A549 treated with DMSO at 1 μM for 4 hours (cell line): ENCODE data around the gene TPH1. TPM values are rescaled to one million over a fixed set of nuclear protein-coding genes. Genes with fewer than 3 reads are reported as not detected.

ENCODE experiments used
- total RNA-seq: library from RNA; stranded (reverse); fragments of 200-300 nt; extraction: Qiagen RNA extraction; gene quantifications from 5 replicates; pipeline ENCODE4 v1.2.3, GENCODE V29; 2022; ENCODE audit warnings: low read depth

The TPH1 gene
- 0.02 to 0.07 TPM (median 0.03 TPM) in 4 of 5 replicates, not detected in the other for total RNA-seq

GRCh38 chr11:18046116-18046777, at the start of gene TPH1:
TSS of gene TPH1 (minus strand) at chr11:18046269. CDS start at chr11:18040762, 5,507 bp downstream.

DNA sequence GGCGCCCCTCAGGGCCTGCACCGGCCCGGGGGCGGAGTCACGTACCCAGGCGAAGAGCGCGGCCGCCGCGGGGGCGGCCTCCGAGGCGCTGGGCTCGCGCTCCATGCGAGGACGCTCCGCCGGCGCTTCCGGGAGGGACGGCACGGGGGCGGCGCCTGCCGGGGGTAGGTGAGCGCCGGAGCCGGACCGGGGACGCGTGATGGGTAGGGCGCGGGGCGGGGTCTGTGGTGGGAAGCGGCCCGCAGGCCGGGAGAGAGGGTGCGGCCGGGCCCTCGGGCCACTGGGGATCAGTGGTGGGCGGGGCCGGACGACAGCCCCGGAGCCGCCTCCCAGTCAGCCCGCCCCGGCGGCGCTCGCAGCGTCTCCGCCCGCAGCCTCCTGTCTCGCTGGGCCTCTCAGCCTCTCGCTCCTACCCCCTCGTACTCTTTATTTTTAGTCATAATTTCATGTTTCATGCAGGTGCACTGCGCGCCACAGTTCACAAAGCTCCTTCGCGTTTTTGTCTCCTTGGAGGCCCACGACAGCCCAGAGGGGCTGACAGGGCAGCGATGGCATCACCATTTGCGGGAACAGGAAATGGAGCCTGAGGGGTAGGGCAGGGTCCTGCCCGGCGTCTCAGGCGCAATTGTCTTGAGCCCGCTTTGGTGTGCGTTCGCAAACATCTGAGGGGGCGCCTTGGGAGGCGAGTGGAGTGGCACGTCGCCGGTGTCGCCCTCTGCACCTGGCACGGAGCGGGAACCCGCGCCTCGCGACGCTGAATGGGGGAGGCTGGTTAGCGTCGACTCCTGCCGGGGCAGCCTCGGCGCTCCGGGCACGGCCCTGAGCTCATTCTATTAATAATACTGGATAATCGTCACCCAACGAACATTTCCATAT, 32.9 kb downstream of the TPH1 start, which contains the start of gene SERGEF:
TSS of gene SERGEF (minus strand) at position 142 of the 876 bp plus-strand sequence. CDS start at position 105, 37 bp downstream.

Other genes with a start within 250 kb of the TPH1 start
- gene SERGEF, start 33.2 kb downstream of the TPH1 start, total RNA-seq = 11.7 to 20.6 TPM (median 16.4 TPM) in 5 replicates
- gene SAAL1, start 59.8 kb upstream of the TPH1 start, total RNA-seq = 38.2 to 42.2 TPM (median 40.6 TPM) in 5 replicates
- 0.10 TPM in 1 of 5 replicates, not detected in the others for gene MRGPRX3, start 86.3 kb upstream of the TPH1 start, total RNA-seq
- gene MRGPRX4, start 126.6 kb upstream of the TPH1 start, total RNA-seq = not detected in 5 replicates
- not detected in 5 replicates for gene SAA4, start 190.5 kb upstream of the TPH1 start, total RNA-seq
- gene SAA2, start 202.4 kb upstream of the TPH1 start, total RNA-seq = not detected in 5 replicates
- 0.24 to 0.55 TPM (median 0.43 TPM) in 4 of 5 replicates, not detected in the other for gene SAA1, start 220.0 kb upstream of the TPH1 start, total RNA-seq